Keratinocyte (primary cell): ENCODE measurements around the gene NMRAL1. TPM values are rescaled to one million over a fixed set of nuclear protein-coding genes. Genes with fewer than 3 reads are reported as not detected.

Experiments used
- DNase-seq: peaks from one replicate; pipeline ENCODE4 v3.0.0-alpha.2; 2011; ENCODE audit warnings: low read depth, missing footprints, low spot score
- FAIRE-seq: peaks from 2 replicates; lab custom pipeline; 2011; peaks lifted over from hg19 to GRCh38; lab: Jason Lieb, UNC
- H2AFZ ChIP-seq: 2 replicates; pipeline ENCODE4 v1.6.0; 2012; ENCODE audit warnings: low read length, control low read depth, inconsistent platforms; ENCODE audit not compliant: control insufficient read depth
- H3K27ac ChIP-seq: 2 replicates; pipeline ENCODE4 v1.5.1; 2011; ENCODE audit warnings: low read length; ENCODE audit not compliant: control insufficient read depth, insufficient read depth
- H3K27me3 ChIP-seq: 3 replicates; pipeline ENCODE4 v1.6.0; 2011; ENCODE audit warnings: low read length; ENCODE audit not compliant: control insufficient read depth, insufficient read depth; ENCODE audit errors: extremely low read depth
- H3K36me3 ChIP-seq, 2 experiments: 2 replicates in 1 of 2; 3 replicates in 1 of 2; pipeline ENCODE4 v1.5.1; 2011; ENCODE audit warnings: low read length in 2 of 2, mild to moderate bottlenecking in 1 of 2; ENCODE audit not compliant: control insufficient read depth in 2 of 2, insufficient read depth in 2 of 2; ENCODE audit errors: extremely low read depth in 1 of 2
- H3K4me1 ChIP-seq: 3 replicates; pipeline ENCODE4 v1.5.1; 2011; ENCODE audit warnings: low read length; ENCODE audit not compliant: control insufficient read depth, insufficient read depth; ENCODE audit errors: extremely low read depth
- H3K4me2 ChIP-seq: 3 replicates; pipeline ENCODE4 v1.6.0; 2011; ENCODE audit warnings: low read depth, low read length; ENCODE audit not compliant: control insufficient read depth, insufficient read depth; ENCODE audit errors: extremely low read depth
- H3K4me3 ChIP-seq, 3 experiments: fragments of 200-600 bp in 1 of 3; sonication (generic) in 1 of 3; 2 replicates in 2 of 3; 3 replicates in 1 of 3; pipeline ENCODE4 v1.5.1; 2011 to 2016; ENCODE audit warnings: low read length in 3 of 3, mild to moderate bottlenecking in 3 of 3, control low read depth in 2 of 3, inconsistent platforms in 1 of 3, low read depth in 1 of 3, mixed read lengths in 1 of 3, mixed run types in 1 of 3, moderate library complexity in 1 of 3; ENCODE audit not compliant: control insufficient read depth in 2 of 3, insufficient read depth in 2 of 3; ENCODE audit errors: extremely low read depth in 1 of 3
- H3K79me2 ChIP-seq: 2 replicates; pipeline ENCODE4 v1.6.0; 2012; ENCODE audit warnings: low read length; ENCODE audit not compliant: control insufficient read depth, insufficient read depth
- H3K9ac ChIP-seq: 3 replicates; pipeline ENCODE4 v1.6.0; 2011; ENCODE audit warnings: low read length; ENCODE audit not compliant: control insufficient read depth, insufficient read depth; ENCODE audit errors: extremely low read depth
- H3K9me1 ChIP-seq: 3 replicates; pipeline ENCODE4 v1.6.0; 2011; ENCODE audit warnings: low read length; ENCODE audit not compliant: control insufficient read depth, insufficient read depth; ENCODE audit errors: extremely low read depth
- H3K9me3 ChIP-seq: 2 replicates; pipeline ENCODE4 v1.5.1; 2012; ENCODE audit warnings: low read depth, low read length; ENCODE audit not compliant: control insufficient read depth
- H4K20me1 ChIP-seq: 3 replicates; pipeline ENCODE4 v1.6.0; 2011; ENCODE audit warnings: low read length; ENCODE audit not compliant: control insufficient read depth, insufficient read depth; ENCODE audit errors: extremely low read depth
- CTCF ChIP-seq, 3 experiments: IDR thresholded peaks in 1 of 3; conservative IDR thresholded peaks in 1 of 3; optimal IDR thresholded peaks in 1 of 3; 2 replicates in 2 of 3; 3 replicates in 1 of 3; pipeline versions ENCODE3 to v1.5.1; 2011; ENCODE audit warnings: low read length in 3 of 3, mild to moderate bottlenecking in 3 of 3, moderate library complexity in 2 of 3, control low read depth in 1 of 3, inconsistent platforms in 1 of 3; ENCODE audit not compliant: insufficient read depth in 2 of 3; ENCODE audit errors: extremely low read depth in 1 of 3
- EZH2 ChIP-seq: IDR thresholded peaks from one replicate; pipeline ENCODE4 v1.6.1; 2012; ENCODE audit warnings: inconsistent platforms, mild to moderate bottlenecking, low read length, moderate library complexity
- dilution Hi-C: fragments of 300-500 bp; cut with MboI; formaldehyde crosslinking; loops from one replicate; pipeline ENCODE4 v1.7.0; 2020; ENCODE audit warnings: low sequenced_read_pairs; ENCODE audit not compliant: extremely low pct_ligation_motif_present
- polyA plus RNA-seq, 5 experiments: library from polyadenylated mRNA; depleted of rRNA in 3 of 5; stranded (reverse) in 3 of 5; stranded (forward) in 1 of 5; unstranded in 1 of 5; fragments of >200 nt; gene quantifications; 1 replicate in 1 of 5; 2 replicates in 3 of 5; 3 replicates in 1 of 5; pipeline versions ENCODE4 v1.2.1 to v1.2.3, GENCODE V29; 2011 to 2012; ENCODE audit warnings: missing spikeins in 2 of 5, low read depth in 1 of 5, low replicate concordance in 1 of 5

NMRAL1 gene
- polyA plus RNA-seq, 1 donor (not counting 4 experiments of a cell fraction or from before 2014, with no cell fraction given) = 39.5 TPM

- Histone ChIP-seq H3K4me2 (no peak overlapping the region), H3K4me3 (no peak overlapping the region), H3K27ac (no peak overlapping the region), H3K79me2 (no peaks in the 10 kb centered on the region), H3K4me1 (no peaks in the 10 kb centered on the region), H3K27me3 (no peaks in the 10 kb centered on the region), H3K9me1 (no peaks in the 10 kb centered on the region), H4K20me1 (peaks cover 4% of the 10 kb centered on the region), H3K9ac (no peak overlapping the region), H3K9me3 (no peaks in the 10 kb centered on the region), H2AFZ (no peak overlapping the region), H3K36me3 (peaks cover 45 to 58% of the 10 kb centered on the region in 2 experiments)
- FAIRE-seq (no peak), DNase-seq (no peak)
- dilution Hi-C loops = no loop called here
- no peak for TF ChIP-seq CTCF (optimal IDR thresholded peaks at IDR 0.05 in 1 of 3, IDR thresholded peaks at IDR 0.05 in 1 of 3, conservative IDR thresholded peaks at IDR 0.05 in 1 of 3; ENCODE audit: extremely low read depth in 1 of 3, insufficient read depth in 2 of 3, low read length in 3 of 3)
- TF ChIP-seq EZH2 = no peak
Observed at GRCh38 chr16:4450430-4450829, 24.0 kb downstream of the NMRAL1 start.

GRCh38 chr16:4443986-4444385, 30.4 kb downstream of the NMRAL1 start:
- no peaks in the 10 kb centered on the region for H3K4me1 ChIP-seq
- FAIRE-seq (no peak), DNase-seq (no peak)
- no peak overlapping the region for H3K27ac ChIP-seq
- no peaks in the 10 kb centered on the region for H3K9me3 ChIP-seq
- H3K4me3 ChIP-seq = no peak overlapping the region
- no peaks in the 10 kb centered on the region for H4K20me1 ChIP-seq
- H3K79me2 ChIP-seq = no peaks in the 10 kb centered on the region
- no peaks in the 10 kb centered on the region for H3K9me1 ChIP-seq
- H3K27me3 ChIP-seq = no peaks in the 10 kb centered on the region
- H3K36me3 ChIP-seq = peaks cover 42 to 65% of the 10 kb centered on the region in 2 experiments
- no peak overlapping the region for H3K4me2 ChIP-seq
- H2AFZ ChIP-seq = no peak overlapping the region
- dilution Hi-C loops = no loop called here
- no peak overlapping the region for H3K9ac ChIP-seq
- TF ChIP-seq EZH2 = no peak
- no peak for TF ChIP-seq CTCF (optimal IDR thresholded peaks at IDR 0.05 in 1 of 3, IDR thresholded peaks at IDR 0.05 in 1 of 3, conservative IDR thresholded peaks at IDR 0.05 in 1 of 3; ENCODE audit: extremely low read depth in 1 of 3, insufficient read depth in 2 of 3, low read length in 3 of 3)
